ENCODE data around the gene HRC.
A peak's percentile ranks its signal among the peaks of the same experiment; 100 is the strongest.

Gene HRC

DNA sequence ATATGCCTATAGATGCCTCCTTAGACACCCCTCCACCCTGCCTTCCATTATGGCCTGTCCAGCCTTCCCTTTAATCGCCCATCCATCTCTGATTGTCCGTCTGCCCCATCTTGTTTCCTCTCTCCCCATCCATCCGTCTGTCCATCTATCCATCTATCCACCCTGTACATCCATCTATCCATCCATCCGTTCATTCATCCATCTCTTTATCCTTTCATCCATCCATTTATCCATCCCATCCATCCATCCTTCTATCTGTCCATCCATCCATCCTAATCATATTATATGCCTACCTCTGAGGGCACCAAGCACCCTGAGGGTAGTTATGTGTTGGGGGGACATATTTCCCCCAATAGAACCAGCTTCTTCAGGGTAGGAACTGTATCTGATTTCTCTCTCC is 25.5 kb upstream of the HRC start:
- TF ChIP-seq, protein P1, sequence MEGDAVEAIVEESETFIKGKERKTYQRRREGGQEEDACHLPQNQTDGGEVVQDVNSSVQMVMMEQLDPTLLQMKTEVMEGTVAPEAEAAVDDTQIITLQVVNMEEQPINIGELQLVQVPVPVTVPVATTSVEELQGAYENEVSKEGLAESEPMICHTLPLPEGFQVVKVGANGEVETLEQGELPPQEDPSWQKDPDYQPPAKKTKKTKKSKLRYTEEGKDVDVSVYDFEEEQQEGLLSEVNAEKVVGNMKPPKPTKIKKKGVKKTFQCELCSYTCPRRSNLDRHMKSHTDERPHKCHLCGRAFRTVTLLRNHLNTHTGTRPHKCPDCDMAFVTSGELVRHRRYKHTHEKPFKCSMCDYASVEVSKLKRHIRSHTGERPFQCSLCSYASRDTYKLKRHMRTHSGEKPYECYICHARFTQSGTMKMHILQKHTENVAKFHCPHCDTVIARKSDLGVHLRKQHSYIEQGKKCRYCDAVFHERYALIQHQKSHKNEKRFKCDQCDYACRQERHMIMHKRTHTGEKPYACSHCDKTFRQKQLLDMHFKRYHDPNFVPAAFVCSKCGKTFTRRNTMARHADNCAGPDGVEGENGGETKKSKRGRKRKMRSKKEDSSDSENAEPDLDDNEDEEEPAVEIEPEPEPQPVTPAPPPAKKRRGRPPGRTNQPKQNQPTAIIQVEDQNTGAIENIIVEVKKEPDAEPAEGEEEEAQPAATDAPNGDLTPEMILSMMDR (IDR thresholded peaks at IDR 0.05; ENCODE audit: control insufficient read depth, extremely low read depth, insufficient read depth), result no peak
- DNase-seq (ENCODE audit: low read depth), result no peak
- no peak overlapping the region for H3K4me3 ChIP-seq (ENCODE audit: low read depth, low read length)

DNA sequence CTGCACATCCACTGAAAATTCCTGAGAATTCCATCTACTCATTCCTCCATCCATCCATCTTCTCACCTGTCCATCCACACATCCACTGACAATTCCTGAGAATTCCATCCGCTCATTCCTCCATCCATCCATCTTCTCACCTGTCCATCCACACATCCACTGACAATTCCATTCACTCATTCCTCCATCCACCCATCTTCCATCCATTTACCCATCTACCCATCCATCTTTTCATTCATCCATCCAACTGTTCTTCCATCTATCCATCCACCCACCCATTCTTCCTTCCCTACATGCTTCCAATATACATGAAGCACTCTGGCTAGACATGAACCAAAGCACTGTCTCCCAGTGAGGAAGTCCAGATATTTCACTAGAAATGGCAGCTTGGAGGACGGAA is 18.0 kb upstream of the HRC start:
- TF ChIP-seq, protein P1 (IDR thresholded peaks at IDR 0.05; ENCODE audit: control insufficient read depth, extremely low read depth, insufficient read depth), result no peak
- H3K4me3 ChIP-seq (ENCODE audit: low read depth, low read length), result no peak overlapping the region
- no peak for DNase-seq (ENCODE audit: low read depth)

DNA sequence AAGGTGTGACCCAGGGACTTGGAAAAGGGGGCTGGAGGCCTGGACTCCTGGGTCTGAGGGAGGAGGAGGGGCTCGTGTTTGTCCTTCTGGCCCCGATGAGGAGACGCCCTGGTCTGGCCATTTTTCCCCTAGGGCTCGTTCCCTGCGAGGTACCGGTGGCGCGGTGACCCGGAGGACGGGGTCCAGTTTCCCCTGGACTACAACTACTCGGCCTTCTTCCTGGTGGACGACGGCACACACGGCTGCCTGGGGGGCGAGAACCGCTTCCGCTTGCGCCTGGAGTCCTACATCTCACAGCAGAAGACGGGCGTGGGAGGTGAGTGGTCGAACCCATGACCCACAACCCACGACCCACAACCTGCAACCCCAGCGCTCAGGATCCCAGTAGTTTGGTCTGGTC is 13.2 kb upstream of the HRC start:
- DNase-seq (ENCODE audit: low read depth), result no peak
- TF ChIP-seq, protein P1 (IDR thresholded peaks at IDR 0.05; ENCODE audit: control insufficient read depth, extremely low read depth, insufficient read depth), result no peak

DNA sequence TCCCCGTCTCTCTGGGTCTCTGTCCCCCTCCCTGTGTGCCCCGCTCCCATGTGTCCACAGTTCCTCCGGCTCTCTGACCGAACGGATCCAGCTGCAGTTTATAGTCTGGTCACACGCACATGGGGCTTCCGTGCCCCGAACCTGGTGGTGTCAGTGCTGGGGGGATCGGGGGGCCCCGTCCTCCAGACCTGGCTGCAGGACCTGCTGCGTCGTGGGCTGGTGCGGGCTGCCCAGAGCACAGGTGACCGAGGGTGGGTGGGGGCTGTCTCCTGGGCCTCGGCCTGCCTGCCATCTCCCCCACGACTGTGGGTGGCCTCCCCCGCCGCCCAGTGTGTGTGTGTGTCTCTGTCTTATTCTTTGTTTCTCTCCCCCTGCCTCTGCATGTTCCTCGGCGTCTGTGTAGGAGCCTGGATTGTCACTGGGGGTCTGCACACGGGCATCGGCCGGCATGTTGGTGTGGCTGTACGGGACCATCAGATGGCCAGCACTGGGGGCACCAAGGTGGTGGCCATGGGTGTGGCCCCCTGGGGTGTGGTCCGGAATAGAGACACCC is 12.7 kb upstream of the HRC start:
- no peak overlapping the region for H3K4me3 ChIP-seq (ENCODE audit: low read depth, low read length)
- TF ChIP-seq, protein P1 (IDR thresholded peaks at IDR 0.05; ENCODE audit: control insufficient read depth, extremely low read depth, insufficient read depth), result no peak
- DNase-seq (ENCODE audit: low read depth), result no peak

More for the DNA sequence above, 13.2 kb upstream of the HRC start:
- H3K4me3 ChIP-seq (ENCODE audit: low read depth, low read length), result no peak overlapping the region

DNA sequence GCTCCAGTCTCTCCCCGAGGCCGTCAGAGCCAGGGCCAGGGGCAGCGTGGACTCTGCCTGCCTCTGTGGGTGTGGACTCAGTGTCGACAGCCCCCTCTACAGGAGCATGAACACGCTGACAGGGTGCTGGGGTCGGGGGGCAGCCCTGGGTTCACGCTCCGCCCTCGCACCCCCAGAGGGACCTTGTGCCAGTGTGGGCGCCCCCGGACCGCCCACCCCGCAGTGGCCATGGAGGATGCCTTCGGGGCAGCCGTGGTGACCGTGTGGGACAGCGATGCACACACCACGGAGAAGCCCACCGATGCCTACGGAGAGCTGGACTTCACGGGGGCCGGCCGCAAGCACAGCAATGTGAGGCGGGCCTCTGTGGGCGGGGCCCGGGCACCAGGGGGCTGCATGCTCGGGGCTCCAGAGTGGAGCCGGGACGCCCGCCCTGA is 10.7 kb upstream of the HRC start:
- H3K4me3 ChIP-seq (ENCODE audit: low read depth, low read length), result no peak overlapping the region
- TF ChIP-seq, protein P1 (IDR thresholded peaks at IDR 0.05; ENCODE audit: control insufficient read depth, extremely low read depth, insufficient read depth), result 0 out of 2 replicates have a peak, but pooled peaks have one; percentile 12
- no peak for DNase-seq (ENCODE audit: low read depth)

DNA sequence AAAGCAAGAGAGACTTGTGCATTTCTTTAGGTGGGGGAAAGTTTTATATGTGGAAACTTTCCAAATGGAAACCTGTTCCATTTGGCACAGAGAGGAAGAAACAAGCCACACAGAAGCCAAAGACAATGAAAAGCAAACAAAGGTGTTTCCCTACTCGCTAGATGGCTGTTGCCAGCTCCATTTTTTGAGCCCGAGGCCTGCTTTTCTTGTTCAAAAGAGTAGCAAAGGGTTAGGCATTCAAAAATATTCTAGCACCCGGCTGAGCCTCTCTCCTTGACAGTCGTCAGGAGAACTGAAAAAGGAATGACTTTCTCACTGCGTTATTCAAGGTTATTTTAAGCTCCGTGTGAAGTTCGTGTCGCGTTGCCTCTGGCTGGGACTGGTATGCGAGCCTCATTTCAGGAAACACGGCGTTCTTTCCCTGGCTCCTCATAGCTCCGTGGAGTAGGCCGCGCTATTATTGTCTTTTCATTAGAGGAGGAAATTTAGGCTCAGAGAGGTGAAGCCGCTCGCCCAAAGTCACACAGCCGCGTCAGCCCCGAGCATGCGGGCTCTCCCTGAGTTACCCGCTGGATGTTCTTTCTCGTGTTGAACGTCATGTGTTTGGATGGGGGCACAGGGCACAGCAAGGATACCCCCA is 10.0 kb upstream of the HRC start:
- TF ChIP-seq, protein P1 (IDR thresholded peaks at IDR 0.05; ENCODE audit: control insufficient read depth, extremely low read depth, insufficient read depth), result no peak
- no peak overlapping the region for H3K4me3 ChIP-seq (ENCODE audit: low read depth, low read length)
- DNase-seq (ENCODE audit: low read depth), result peak; percentile 90

DNA sequence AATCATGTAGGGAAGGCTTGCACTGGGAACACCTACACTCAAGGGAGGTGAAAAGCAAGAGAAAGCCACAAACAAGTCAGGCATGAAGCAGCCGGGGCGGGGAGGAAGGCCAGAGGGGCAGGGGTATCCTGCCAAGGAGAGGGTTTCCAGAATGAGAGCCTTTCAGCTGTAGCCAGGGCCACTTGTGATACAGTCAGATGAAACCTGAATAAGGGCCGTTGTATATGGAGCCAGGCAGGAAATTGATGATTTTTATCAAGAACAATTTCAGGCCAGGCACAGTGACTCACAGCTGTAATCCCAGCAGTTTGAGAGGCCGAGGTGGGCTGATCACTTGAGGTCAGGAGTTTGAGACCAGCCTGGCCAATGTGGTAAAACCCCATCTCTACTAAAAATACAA is 6.8 kb upstream of the HRC start:
- H3K4me3 ChIP-seq (ENCODE audit: low read depth, low read length), result no peak overlapping the region
- no peak for DNase-seq (ENCODE audit: low read depth)
- TF ChIP-seq, protein P1 (IDR thresholded peaks at IDR 0.05; ENCODE audit: control insufficient read depth, extremely low read depth, insufficient read depth), result no peak

Data from LNCaP clone FGC (cell line).